Thyroid gland (tissue), 4 donors: Measurements from ENCODE around the gene TRAK1. TPM values are rescaled to one million over a fixed set of nuclear protein-coding genes. Genes with fewer than 3 reads are reported as not detected.

Experiments used
- DNase-seq, 2 donors: peaks; one replicate each; pipeline ENCODE4 v3.0.0-alpha.2; 2019
- H3K27ac ChIP-seq, 3 donors: fragments of 200-600 bp; sonication (generic); 1 replicate in 2 of 3; 2 replicates in 1 of 3; pipeline ENCODE4 v1.5.1; 2016 to 2019; ENCODE audit warnings: mild to moderate bottlenecking in 1 of 3, moderate library complexity in 1 of 3
- H3K27me3 ChIP-seq: fragments of 200-600 bp; sonication (generic); one replicate; pipeline ENCODE4 v1.5.1; 2019
- H3K36me3 ChIP-seq, 2 donors: fragments of 200-600 bp; sonication (generic); one replicate each; pipeline ENCODE4 v1.5.1; 2016 to 2019
- H3K4me1 ChIP-seq, 2 donors: fragments of 200-600 bp; sonication (generic); one replicate each; pipeline ENCODE4 v1.5.1; 2017 to 2019
- H3K4me3 ChIP-seq, 3 donors: fragments of 200-600 bp; sonication (generic); replicated peaks in 1 of 3; 1 replicate in 2 of 3; 2 replicates in 1 of 3; pipeline ENCODE4 v1.5.1; 2016; ENCODE audit warnings: mild to moderate bottlenecking in 1 of 3
- H3K9me3 ChIP-seq: fragments of 200-600 bp; sonication (generic); one replicate; pipeline ENCODE4 v1.5.1; 2017
- POLR2A ChIP-seq, 2 donors: fragments of 450-650 bp; IDR thresholded peaks; one replicate each; pipeline ENCODE4 v1.6.1; 2017; ENCODE audit warnings: antibody characterized with exemption in 2 of 2, mild to moderate bottlenecking in 2 of 2, moderate library complexity in 1 of 2
- WGBS, 2 donors: methylation state at CpG; one replicate each; pipeline ENCODE4 v1.1.5; 2017; 5-methylcytosine and 5-hydroxymethylcytosine counted together
- intact Hi-C: fragments of 100-400 bp; cut with DNase I; formaldehyde crosslinking; loops from one replicate; pipeline ENCODE4 v1.15.1; 2023
- total RNA-seq, 4 donors: library from RNA; depleted of rRNA; stranded (reverse); fragments of >200 nt; gene quantifications; one replicate each; pipeline ENCODE4 v1.2.3, GENCODE V29; 2016
- TF ChIP-seq, protein P1 (sequence below), 6 experiments: fragments of 200-600 bp in 3 of 6; fragments of 450-650 bp in 3 of 6; sonication (generic) in 3 of 6; IDR thresholded peaks; one replicate each; pipeline ENCODE4 v1.5.1; 2016 to 2019; ENCODE audit warnings: antibody characterized with exemption in 6 of 6, mild to moderate bottlenecking in 2 of 6, inconsistent platforms in 1 of 6, moderate library complexity in 1 of 6

Gene TRAK1
- total RNA-seq, 4 donors from 2014 or later: 46.1 to 87.8 (median 76.4) TPM

DNA sequence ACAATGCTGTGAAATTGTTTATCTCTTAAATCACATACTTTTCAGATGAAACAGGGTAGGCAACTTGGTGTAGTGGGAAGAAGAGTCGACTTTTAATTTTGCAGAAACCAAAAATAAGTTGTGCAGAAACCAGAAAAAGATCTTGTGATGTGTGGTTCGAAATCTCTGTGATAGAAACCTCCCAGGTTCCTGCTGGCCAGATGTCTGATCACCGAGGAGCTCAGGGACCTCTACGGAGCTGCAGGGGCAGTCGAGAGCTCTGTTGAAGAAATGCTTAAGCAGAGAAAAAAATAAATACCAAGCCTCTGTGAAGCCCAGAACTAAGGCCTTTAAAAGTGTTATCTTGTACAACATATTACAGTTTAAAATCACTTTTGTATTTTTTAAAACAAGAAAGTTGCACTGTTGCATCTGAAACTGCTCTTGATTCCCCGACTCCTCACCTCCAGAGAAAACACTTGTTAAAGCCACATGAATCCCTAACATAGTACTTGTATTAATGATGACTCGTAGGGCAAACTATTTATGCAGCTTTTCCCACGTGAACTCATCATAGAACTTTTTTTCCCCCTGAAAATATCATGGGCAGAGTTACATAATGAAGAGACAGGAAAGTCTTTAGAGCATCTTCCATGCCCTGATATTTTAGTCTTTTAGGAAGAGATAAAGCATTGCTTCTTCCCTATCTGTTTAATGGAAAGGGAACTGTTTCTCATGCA, 123.6 kb downstream of the TRAK1 start:
- WGBS, 2 donors: 71 to 79% methylated on average over 8 of the region's 8 CpGs
- no peak for DNase-seq
- TF ChIP-seq, protein P1, sequence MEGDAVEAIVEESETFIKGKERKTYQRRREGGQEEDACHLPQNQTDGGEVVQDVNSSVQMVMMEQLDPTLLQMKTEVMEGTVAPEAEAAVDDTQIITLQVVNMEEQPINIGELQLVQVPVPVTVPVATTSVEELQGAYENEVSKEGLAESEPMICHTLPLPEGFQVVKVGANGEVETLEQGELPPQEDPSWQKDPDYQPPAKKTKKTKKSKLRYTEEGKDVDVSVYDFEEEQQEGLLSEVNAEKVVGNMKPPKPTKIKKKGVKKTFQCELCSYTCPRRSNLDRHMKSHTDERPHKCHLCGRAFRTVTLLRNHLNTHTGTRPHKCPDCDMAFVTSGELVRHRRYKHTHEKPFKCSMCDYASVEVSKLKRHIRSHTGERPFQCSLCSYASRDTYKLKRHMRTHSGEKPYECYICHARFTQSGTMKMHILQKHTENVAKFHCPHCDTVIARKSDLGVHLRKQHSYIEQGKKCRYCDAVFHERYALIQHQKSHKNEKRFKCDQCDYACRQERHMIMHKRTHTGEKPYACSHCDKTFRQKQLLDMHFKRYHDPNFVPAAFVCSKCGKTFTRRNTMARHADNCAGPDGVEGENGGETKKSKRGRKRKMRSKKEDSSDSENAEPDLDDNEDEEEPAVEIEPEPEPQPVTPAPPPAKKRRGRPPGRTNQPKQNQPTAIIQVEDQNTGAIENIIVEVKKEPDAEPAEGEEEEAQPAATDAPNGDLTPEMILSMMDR (IDR thresholded peaks at IDR 0.05): no peak
- no peak for TF ChIP-seq POLR2A (IDR thresholded peaks at IDR 0.05)
- intact Hi-C loops: no loop called here
- H3K27me3 ChIP-seq: no peaks in the 10 kb centered on the region
- H3K36me3 ChIP-seq: peaks cover 3 to 27% of the 10 kb centered on the region in 2 donors
- peaks cover 0 to 14% of the 10 kb centered on the region in 2 donors for H3K4me1 ChIP-seq
- H3K4me3 ChIP-seq: no peak overlapping the region
- H3K27ac ChIP-seq: no peak overlapping the region
- no peaks in the 10 kb centered on the region for H3K9me3 ChIP-seq

DNA sequence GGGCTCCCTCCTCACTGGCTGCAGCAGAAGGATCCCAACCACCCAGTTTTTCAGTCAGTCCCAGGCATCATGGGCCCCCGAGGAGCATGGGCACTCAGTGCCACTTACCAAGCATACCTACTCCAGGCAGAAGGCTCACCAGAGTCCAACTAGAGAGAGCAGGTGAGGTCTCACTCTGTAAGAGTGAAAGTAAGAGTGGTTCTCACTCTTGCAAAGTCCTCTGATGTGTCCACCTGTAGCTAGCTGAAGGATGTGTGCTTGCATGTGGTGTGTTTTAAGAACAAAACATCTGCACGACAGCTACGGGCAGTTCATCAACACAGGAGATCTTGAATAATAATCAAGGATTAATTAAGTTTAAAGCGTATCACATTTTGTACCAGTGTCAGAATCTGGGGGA, 125.1 kb downstream of the TRAK1 start:
- WGBS, 2 donors: 94 to 99% methylated on average over 4 of the region's 4 CpGs
- Histone ChIP-seq H3K36me3 (peaks cover 8 to 24% of the 10 kb centered on the region in 2 donors), H3K4me3 (no peak overlapping the region), H3K27ac (no peak overlapping the region), H3K27me3 (no peaks in the 10 kb centered on the region), H3K9me3 (no peaks in the 10 kb centered on the region), H3K4me1 (peaks cover 0 to 14% of the 10 kb centered on the region in 2 donors)
- intact Hi-C loops: no loop called here
- TF ChIP-seq POLR2A (IDR thresholded peaks at IDR 0.05): no peak
- TF ChIP-seq, protein P1 (IDR thresholded peaks at IDR 0.05): no peak
- DNase-seq: no peak

DNA sequence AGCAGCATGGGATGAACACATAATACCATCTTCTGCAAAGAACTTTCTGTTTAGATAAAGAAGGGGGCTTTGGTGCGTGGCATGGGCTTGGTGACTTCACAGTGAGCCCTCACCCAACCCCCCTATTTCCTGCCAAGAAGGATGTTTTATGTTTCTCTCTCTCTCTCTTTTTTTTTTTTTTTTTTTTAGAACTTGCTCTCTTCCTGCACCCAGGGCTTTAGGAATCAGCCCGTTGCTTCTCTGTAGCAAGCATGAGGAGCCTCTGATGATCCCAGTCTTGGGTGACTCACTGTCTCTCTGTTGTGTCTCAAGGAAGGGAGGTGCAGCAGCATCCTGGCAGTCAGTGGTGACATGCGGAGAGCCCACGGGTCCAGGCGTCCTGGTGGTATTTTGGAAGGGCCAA, 125.8 kb downstream of the TRAK1 start:
- TF ChIP-seq POLR2A (IDR thresholded peaks at IDR 0.05): no peak
- TF ChIP-seq, protein P1 (IDR thresholded peaks at IDR 0.05): no peak
- Histone ChIP-seq H3K4me1 (peaks cover 0 to 14% of the 10 kb centered on the region in 2 donors), H3K27me3 (no peaks in the 10 kb centered on the region), H3K4me3 (no peak overlapping the region), H3K27ac (no peak overlapping the region), H3K9me3 (no peaks in the 10 kb centered on the region), H3K36me3 (peaks cover 15 to 18% of the 10 kb centered on the region in 2 donors)
- no peak for DNase-seq
- 86 to 89% methylated on average over 5 of the region's 5 CpGs for WGBS, 2 donors
- intact Hi-C loops: no loop called here

DNA sequence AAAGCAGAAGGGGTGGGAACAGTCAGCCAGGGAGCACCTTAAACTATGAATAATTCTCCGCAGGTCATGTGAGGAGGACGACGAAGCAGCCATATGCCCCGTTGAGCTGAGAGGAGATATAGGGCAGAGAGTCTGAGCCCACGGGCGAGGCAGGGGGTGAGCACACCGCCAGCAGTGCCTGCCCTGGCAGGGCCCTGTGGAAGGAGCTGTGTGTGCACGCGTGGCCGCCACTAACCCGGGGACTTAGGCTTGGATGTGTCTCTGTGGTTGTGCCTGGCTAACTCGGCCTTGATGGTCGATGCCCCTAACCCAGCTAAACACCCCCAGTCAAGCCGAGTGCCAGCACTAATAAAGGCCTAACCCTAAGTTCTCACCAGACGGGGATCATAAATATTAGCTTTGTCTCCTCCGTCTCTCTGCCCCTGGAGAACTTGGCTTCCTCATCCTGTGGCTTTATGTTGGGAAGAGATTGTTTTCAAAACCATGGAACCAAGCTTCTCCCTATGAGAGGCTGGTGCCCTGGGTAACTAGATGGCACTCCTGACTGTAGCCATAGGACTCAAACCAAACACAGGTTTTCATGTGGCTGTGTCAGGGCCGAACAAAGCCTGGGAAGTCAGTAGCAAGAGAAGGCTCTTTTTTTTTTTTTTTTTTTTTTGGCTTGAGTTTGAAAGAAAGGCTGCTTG, 129.4 kb downstream of the TRAK1 start:
- H3K9me3 ChIP-seq: no peaks in the 10 kb centered on the region
- intact Hi-C loops: no loop called here
- H3K36me3 ChIP-seq: peaks cover 38 to 42% of the 10 kb centered on the region in 2 donors
- no peak for TF ChIP-seq POLR2A (IDR thresholded peaks at IDR 0.05)
- TF ChIP-seq, protein P1 (IDR thresholded peaks at IDR 0.05): no peak
- DNase-seq: no peak
- no peak overlapping the region for H3K27ac ChIP-seq
- H3K4me1 ChIP-seq: no peaks in the 10 kb centered on the region
- 92 to 93% methylated on average over 17 of the region's 17 CpGs for WGBS, 2 donors
- H3K4me3 ChIP-seq: no peak overlapping the region
- no peaks in the 10 kb centered on the region for H3K27me3 ChIP-seq
